ENCODE data around the gene LYVE1. TPM values are rescaled to one million over a fixed set of nuclear protein-coding genes. Genes with fewer than 3 reads are reported as not detected.
A peak's percentile ranks its signal among the peaks of the same experiment; 100 is the strongest.

LYVE1 gene
- total RNA-seq, 2 experiments from 2014 or later = not detected

GRCh38 chr11:10542776-10543175 is 25.7 kb downstream of the LYVE1 start:
- ChIA-PET POLR2A (no interaction called here), CTCF (interaction anchor here (0.7 to 2.8 kb wide), 3 partner anchors 30 to 235 kb away, joined by 3 to 18 read pairs (median 4); no protein-coding TSS in a partner anchor)
- no peak for ATAC-seq (ENCODE audit: poor library complexity)
- intact Hi-C loops (cut with DNase I, micrococcal nuclease) = loop anchor here (5.0 to 10.0 kb wide), 5 partner anchors 85 to 1858 kb away; partner anchors contain the start of genes ADM (in 1 of the 2), AMPD3 (in 1 of the 2), RPL27A (in 1 of the 2) and TRIM66 (in 1 of the 2)
- H3K27me3 ChIP-seq (ENCODE audit: control insufficient read depth in 1 of 2, insufficient read depth in 2 of 2, low read length in 2 of 2) = no peaks in the 10 kb centered on the region
- Mint-ChIP-seq H3K36me3 (ENCODE audit: low read depth) (peaks cover 5% of the 10 kb centered on the region), H3K4me1 (ENCODE audit: low read depth) (peaks cover 33% of the 10 kb centered on the region), H3K27me3 (no peaks in the 10 kb centered on the region), H3K4me3 (no peak overlapping the region), H3K27ac (no peak overlapping the region), H3K9me3 (no peaks in the 10 kb centered on the region)
- TF ChIP-seq CTCF (IDR thresholded peaks at IDR 0.05) = no peak
- H3K9me3 ChIP-seq (ENCODE audit: control insufficient read depth in 1 of 2, insufficient read depth in 1 of 2, low read length in 2 of 2) = peaks cover 0 to 14% of the 10 kb centered on the region in 2 experiments
- H3K27ac ChIP-seq (ENCODE audit: low read depth in 1 of 2, low read length in 2 of 2) = no peak overlapping the region
- H3K36me3 ChIP-seq (ENCODE audit: insufficient read depth, low read length) = no peaks in the 10 kb centered on the region
- no peak overlapping the region for H3K4me3 ChIP-seq (ENCODE audit: low read length)
- H3K4me1 ChIP-seq (ENCODE audit: insufficient read depth, low read length) = peaks cover 13% of the 10 kb centered on the region
- no peak for DNase-seq

DNA sequence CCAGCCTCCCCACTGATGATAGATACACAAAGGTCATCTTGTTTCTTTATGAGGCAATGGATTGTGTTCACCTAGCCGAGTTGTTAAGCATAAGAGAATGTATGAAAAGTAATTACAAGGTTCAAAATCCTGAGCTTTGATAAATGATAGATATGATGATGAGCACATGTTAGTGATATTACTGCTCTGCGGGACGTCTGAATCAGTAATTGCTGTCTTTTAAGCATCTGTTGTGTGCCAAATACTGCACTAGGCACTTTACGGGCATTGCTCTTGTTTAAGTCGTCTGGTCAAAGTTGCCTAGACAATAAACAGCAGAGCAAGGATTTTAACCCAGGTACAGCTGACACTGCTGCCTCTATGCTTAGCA is 26.9 kb downstream of the LYVE1 start:
- Histone ChIP-seq H3K4me1 (ENCODE audit: insufficient read depth, low read length) (peaks cover 13% of the 10 kb centered on the region), H3K27me3 (ENCODE audit: control insufficient read depth in 1 of 2, insufficient read depth in 2 of 2, low read length in 2 of 2) (no peaks in the 10 kb centered on the region), H3K9me3 (ENCODE audit: control insufficient read depth in 1 of 2, insufficient read depth in 1 of 2, low read length in 2 of 2) (peaks cover 0 to 14% of the 10 kb centered on the region in 2 experiments), H3K36me3 (ENCODE audit: insufficient read depth, low read length) (no peaks in the 10 kb centered on the region), H3K27ac (ENCODE audit: low read depth in 1 of 2, low read length in 2 of 2) (no peak overlapping the region), H3K4me3 (ENCODE audit: low read length) (peak overlapping the region; percentile 70)
- no peak for DNase-seq
- POLR2A ChIA-PET = interaction anchor here (0.9 to 2.6 kb wide), 9 partner anchors 20 to 1081 kb away, joined by 3 to 18 read pairs (median 6); partner anchors contain the start of genes AMPD3, EIF4G2 and ZNF143
- no peaks in the 10 kb centered on the region for H3K9me3 Mint-ChIP-seq
- intact Hi-C loops (cut with DNase I, micrococcal nuclease) = loop anchor here (2.0 to 10.0 kb wide), 6 partner anchors 84 to 1857 kb away; partner anchors contain the start of genes ADM (in 1 of the 2), AMPD3 (in 1 of the 2), RPL27A (in 1 of the 2) and TRIM66 (in 1 of the 2)
- no peak for ATAC-seq (ENCODE audit: poor library complexity)
- CTCF ChIA-PET = interaction anchor here (0.7 to 2.8 kb wide), 25 partner anchors 9 to 318 kb away, joined by 3 to 23 read pairs (median 8); partner anchors contain the start of gene AMPD3
- H3K27ac Mint-ChIP-seq = peak overlapping the region; percentile 77
- H3K4me3 Mint-ChIP-seq = peak overlapping the region; percentile 93
- TF ChIP-seq CTCF (IDR thresholded peaks at IDR 0.05) = peak; percentile 8
- peaks cover 39% of the 10 kb centered on the region for H3K4me1 Mint-ChIP-seq (ENCODE audit: low read depth)
- H3K36me3 Mint-ChIP-seq (ENCODE audit: low read depth) = peaks cover 5% of the 10 kb centered on the region
- no peaks in the 10 kb centered on the region for H3K27me3 Mint-ChIP-seq

- Mint-ChIP-seq H3K4me1 (ENCODE audit: low read depth) (peaks cover 44% of the 10 kb centered on the region), H3K9me3 (no peaks in the 10 kb centered on the region), H3K27me3 (no peaks in the 10 kb centered on the region), H3K4me3 (peak within 1 kb of the TSS; percentile 93), H3K27ac (peak within 1 kb of the TSS; percentile 77), H3K36me3 (ENCODE audit: low read depth) (peaks cover 5% of the 10 kb centered on the region)
- H3K27ac ChIP-seq (ENCODE audit: low read depth in 1 of 2, low read length in 2 of 2) = peak within 1 kb of the TSS; percentile 25 to 72
- ATAC-seq (ENCODE audit: poor library complexity) (peak; percentile 97), DNase-seq (peak; percentile 85 to 97 (median 94))
- intact Hi-C loops (cut with DNase I, micrococcal nuclease) = loop anchor here (2.0 to 10.0 kb wide), 6 partner anchors 84 to 1856 kb away; partner anchors contain the start of genes ADM (in 1 of the 2), AMPD3 (in 1 of the 2), RPL27A (in 1 of the 2) and TRIM66 (in 1 of the 2)
- peaks cover 0 to 14% of the 10 kb centered on the region in 2 experiments for H3K9me3 ChIP-seq (ENCODE audit: control insufficient read depth in 1 of 2, insufficient read depth in 1 of 2, low read length in 2 of 2)
- no peaks in the 10 kb centered on the region for H3K27me3 ChIP-seq (ENCODE audit: control insufficient read depth in 1 of 2, insufficient read depth in 2 of 2, low read length in 2 of 2)
- H3K4me1 ChIP-seq (ENCODE audit: insufficient read depth, low read length) = peaks cover 13% of the 10 kb centered on the region
- CTCF ChIA-PET = interaction anchor here (0.5 to 2.8 kb wide), 28 partner anchors 9 to 1331 kb away, joined by 3 to 23 read pairs (median 6); partner anchors contain the start of gene AMPD3
- POLR2A ChIA-PET = interaction anchor here (0.6 to 2.6 kb wide), 13 partner anchors 20 to 1081 kb away, joined by 3 to 18 read pairs (median 6); partner anchors contain the start of genes AMPD3, EIF4G2, ZBED5 and ZNF143
- peak within 1 kb of the TSS; percentile 70 for H3K4me3 ChIP-seq (ENCODE audit: low read length)
- peak; percentile 87 for TF ChIP-seq CTCF (IDR thresholded peaks at IDR 0.05)
- H3K36me3 ChIP-seq (ENCODE audit: insufficient read depth, low read length) = no peaks in the 10 kb centered on the region
Observed at GRCh38 chr11:10540915-10541560, 27.4 kb downstream of the LYVE1 start, which contains the start of gene RNF141. TSS of gene RNF141 (minus strand) at chr11:10541187. CDS start at chr11:10534158, 7,029 bp downstream.

Measured in CD4-positive, alpha-beta T cell (primary cell).